B cell (primary cell): ENCODE data around the gene ISLR. TPM values are rescaled to one million over a fixed set of nuclear protein-coding genes. Genes with fewer than 3 reads are reported as not detected.

Experiments used
- ATAC-seq: fragments of 200-7000 bp; cut with Tn5 transposase; one replicate; pipeline ENCODE4 v1.10.0; 2021; ENCODE audit warnings: low read depth, mild to moderate bottlenecking, moderate number of reproducible peaks, moderate library complexity
- CTCF ChIA-PET: fragments of 350-600 bp; sonication (Branson Sonifier 250); formaldehyde crosslinking; loops from one replicate; lab custom pipeline; 2021; ENCODE audit warnings: antibody characterized with exemption, inconsistent platforms; lab: Charles Lee
- POLR2A ChIA-PET: fragments of 350-600 bp; sonication (Branson Sonifier 250); formaldehyde crosslinking; loops from one replicate; lab custom pipeline; 2021; ENCODE audit warnings: antibody characterized with exemption; lab: Charles Lee
- DNase-seq: peaks from one replicate; pipeline ENCODE4 v3.0.0; 2013
- H2AFZ ChIP-seq: 2 replicates; pipeline ENCODE4 v1.6.1; 2012; ENCODE audit warnings: mild to moderate bottlenecking, low read depth, low read length; ENCODE audit not compliant: insufficient read depth, poor library complexity, severe bottlenecking
- H3K27ac ChIP-seq, 2 donors: 1 replicate in 1 of 2; 2 replicates in 1 of 2; pipeline ENCODE4 v1.5.1; 2012 to 2013; ENCODE audit warnings: low read length in 2 of 2, mild to moderate bottlenecking in 2 of 2, moderate library complexity in 1 of 2
- H3K27me3 ChIP-seq, 4 experiments: fragments of 200-600 bp in 1 of 4; sonication (generic) in 1 of 4; replicated peaks in 1 of 4; 1 replicate in 2 of 4; 2 replicates in 2 of 4; pipeline versions ENCODE4 v1.6.1 to v1.7.0; 2013 to 2016; ENCODE audit warnings: low read length in 3 of 4, mild to moderate bottlenecking in 2 of 4, mixed read lengths in 1 of 4, moderate library complexity in 1 of 4; ENCODE audit not compliant: insufficient read depth in 4 of 4, control insufficient read depth in 3 of 4; ENCODE audit errors: control extremely low read depth in 1 of 4
- H3K36me3 ChIP-seq, 2 experiments: replicated peaks in 1 of 2; 1 replicate in 1 of 2; 2 replicates in 1 of 2; pipeline versions ENCODE4 v1.6.1 to v1.7.1; 2013; ENCODE audit warnings: low read length in 1 of 2; ENCODE audit not compliant: insufficient read depth in 2 of 2, control insufficient read depth in 1 of 2; ENCODE audit errors: control extremely low read depth in 1 of 2, extremely low read depth in 1 of 2
- H3K4me1 ChIP-seq, 2 donors: fragments of 200-600 bp in 1 of 2; sonication (generic) in 1 of 2; 1 replicate in 1 of 2; 2 replicates in 1 of 2; pipeline versions ENCODE4 v1.5.1 to v1.6.1; 2013 to 2017; ENCODE audit warnings: low read length in 2 of 2; ENCODE audit not compliant: control insufficient read depth in 2 of 2, insufficient read depth in 2 of 2
- H3K4me2 ChIP-seq: replicated peaks from 2 replicates; pipeline ENCODE3; 2012; ENCODE audit warnings: mild to moderate bottlenecking, low read depth, low read length; ENCODE audit not compliant: poor library complexity, severe bottlenecking
- H3K4me3 ChIP-seq, 5 experiments: fragments of 200-600 bp in 1 of 5; sonication (generic) in 1 of 5; 1 replicate in 3 of 5; 2 replicates in 2 of 5; pipeline versions ENCODE4 v1.5.1 to v1.7.0; 2011 to 2016; ENCODE audit warnings: low read length in 4 of 5, mild to moderate bottlenecking in 4 of 5, low read depth in 2 of 5, control low read depth in 1 of 5, moderate library complexity in 1 of 5; ENCODE audit not compliant: insufficient read depth in 1 of 5; ENCODE audit errors: control extremely low read depth in 1 of 5, extremely low read depth in 1 of 5
- H3K79me2 ChIP-seq: fragments of 200-600 bp; sonication (generic); one replicate; pipeline ENCODE4 v1.6.0; 2016; ENCODE audit warnings: low read length; ENCODE audit not compliant: control insufficient read depth, insufficient read depth
- H3K9ac ChIP-seq: fragments of 200-600 bp; sonication (generic); 2 replicates; pipeline ENCODE4 v1.6.1; 2017; ENCODE audit warnings: mild to moderate bottlenecking, low read length, moderate library complexity
- H3K9me3 ChIP-seq, 3 donors: one replicate each; pipeline versions ENCODE4 v1.6.1 to v1.7.1; 2013; ENCODE audit warnings: low read length in 2 of 3; ENCODE audit not compliant: control insufficient read depth in 2 of 3, insufficient read depth in 1 of 3; ENCODE audit errors: control extremely low read depth in 1 of 3
- H4K20me1 ChIP-seq: 2 replicates; pipeline ENCODE4 v1.6.0; 2012; ENCODE audit warnings: mild to moderate bottlenecking, low read length; ENCODE audit not compliant: insufficient read depth, control insufficient read depth, poor library complexity, severe bottlenecking
- H3K27ac Mint-ChIP-seq: one replicate; pipeline ENCODE4 v1.8.0; 2021; ENCODE audit warnings: mixed read lengths
- H3K27me3 Mint-ChIP-seq: one replicate; pipeline ENCODE4 v1.8.0; 2021; ENCODE audit warnings: mixed read lengths
- H3K4me1 Mint-ChIP-seq: one replicate; pipeline ENCODE4 v1.8.0; 2021; ENCODE audit warnings: mixed read lengths
- H3K4me3 Mint-ChIP-seq: one replicate; pipeline ENCODE4 v1.8.0; 2021; ENCODE audit warnings: mixed read lengths
- H3K9me3 Mint-ChIP-seq: one replicate; pipeline ENCODE4 v1.8.0; 2022; ENCODE audit warnings: mixed read lengths; ENCODE audit not compliant: insufficient read depth
- EZH2 ChIP-seq: IDR thresholded peaks from 2 replicates; pipeline ENCODE4 v1.6.1; 2012; ENCODE audit warnings: borderline replicate concordance, low read depth, mild to moderate bottlenecking, moderate library complexity, low read length; ENCODE audit not compliant: insufficient read depth, poor library complexity, severe bottlenecking
- WGBS: methylation state at CpG from one replicate; pipeline ENCODE4 v1.1.5; 2013; ENCODE audit warnings: missing lambda C conversion rate; ENCODE audit not compliant: insufficient coverage; 5-methylcytosine and 5-hydroxymethylcytosine counted together
- intact Hi-C: fragments of 100-400 bp; cut with micrococcal nuclease; formaldehyde crosslinking; loops from one replicate; pipeline ENCODE4 v1.10.0; 2022
- polyA plus RNA-seq: library from polyadenylated mRNA; depleted of rRNA; stranded (reverse); fragments of >200 nt; gene quantifications from 2 replicates; pipeline ENCODE4 v1.2.3, GENCODE V29; 2012
- total RNA-seq, 2 donors: library from RNA; stranded (reverse); fragments of 120-200 nt in 1 of 2; gene quantifications; 1 replicate in 1 of 2; 2 replicates in 1 of 2; pipeline versions ENCODE4 v1.2.3 to v1.2.4, GENCODE V29; 2013 to 2022
- TF ChIP-seq, protein P1 (sequence below): fragments of 200-600 bp; IDR thresholded peaks from one replicate; pipeline ENCODE4 v1.8.0; 2022; ENCODE audit warnings: antibody characterized with exemption, mild to moderate bottlenecking

ISLR gene
- total and polyA plus RNA-seq, 2 donors (not counting 1 experiment from before 2014, with no cell fraction given) = not detected

DNA sequence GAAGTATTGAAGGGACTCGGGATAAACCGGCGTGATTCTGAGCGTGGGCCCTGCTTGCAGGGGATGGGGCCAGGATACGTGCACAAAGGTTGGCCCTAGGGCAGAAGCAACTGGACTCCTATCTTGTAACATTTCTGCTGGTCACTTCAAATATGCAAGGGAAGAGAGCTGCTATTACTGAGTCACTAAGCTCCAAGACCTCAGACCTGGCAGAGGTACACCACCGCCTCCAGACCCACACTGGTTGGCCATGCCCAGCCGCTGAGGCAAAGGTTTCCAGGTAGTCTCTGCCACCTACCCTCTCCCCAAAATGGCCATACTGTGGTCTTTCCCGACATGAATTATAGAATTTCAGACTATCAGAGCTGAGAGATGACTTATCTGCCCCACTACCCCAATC, 42.4 kb downstream of the ISLR start:
- Histone ChIP-seq H3K4me2 (no peak overlapping the region), H3K36me3 (no peaks in the 10 kb centered on the region), H3K4me1 (no peaks in the 10 kb centered on the region), H3K4me3 (no peak overlapping the region), H3K27me3 (peaks cover 0 to 3% (median 0%) of the 10 kb centered on the region in 4 experiments), H3K27ac (no peak overlapping the region), H2AFZ (no peak overlapping the region), H3K79me2 (no peaks in the 10 kb centered on the region), H3K9ac (no peak overlapping the region), H4K20me1 (no peaks in the 10 kb centered on the region), H3K9me3 (peaks cover 0 to 1% (median 0%) of the 10 kb centered on the region in 3 donors)
- Mint-ChIP-seq H3K4me1 (no peaks in the 10 kb centered on the region), H3K4me3 (no peak overlapping the region), H3K9me3 (no peaks in the 10 kb centered on the region), H3K27me3 (peaks cover 31% of the 10 kb centered on the region), H3K27ac (no peak overlapping the region)
- 94% methylated on average over 5 of the region's 8 CpGs for WGBS
- CTCF ChIA-PET = no interaction called here
- no peak for ATAC-seq
- POLR2A ChIA-PET = no interaction called here
- intact Hi-C loops = no loop called here
- DNase-seq = no peak
- no peak for TF ChIP-seq EZH2
- TF ChIP-seq, protein P1, sequence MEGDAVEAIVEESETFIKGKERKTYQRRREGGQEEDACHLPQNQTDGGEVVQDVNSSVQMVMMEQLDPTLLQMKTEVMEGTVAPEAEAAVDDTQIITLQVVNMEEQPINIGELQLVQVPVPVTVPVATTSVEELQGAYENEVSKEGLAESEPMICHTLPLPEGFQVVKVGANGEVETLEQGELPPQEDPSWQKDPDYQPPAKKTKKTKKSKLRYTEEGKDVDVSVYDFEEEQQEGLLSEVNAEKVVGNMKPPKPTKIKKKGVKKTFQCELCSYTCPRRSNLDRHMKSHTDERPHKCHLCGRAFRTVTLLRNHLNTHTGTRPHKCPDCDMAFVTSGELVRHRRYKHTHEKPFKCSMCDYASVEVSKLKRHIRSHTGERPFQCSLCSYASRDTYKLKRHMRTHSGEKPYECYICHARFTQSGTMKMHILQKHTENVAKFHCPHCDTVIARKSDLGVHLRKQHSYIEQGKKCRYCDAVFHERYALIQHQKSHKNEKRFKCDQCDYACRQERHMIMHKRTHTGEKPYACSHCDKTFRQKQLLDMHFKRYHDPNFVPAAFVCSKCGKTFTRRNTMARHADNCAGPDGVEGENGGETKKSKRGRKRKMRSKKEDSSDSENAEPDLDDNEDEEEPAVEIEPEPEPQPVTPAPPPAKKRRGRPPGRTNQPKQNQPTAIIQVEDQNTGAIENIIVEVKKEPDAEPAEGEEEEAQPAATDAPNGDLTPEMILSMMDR = no peak

DNA sequence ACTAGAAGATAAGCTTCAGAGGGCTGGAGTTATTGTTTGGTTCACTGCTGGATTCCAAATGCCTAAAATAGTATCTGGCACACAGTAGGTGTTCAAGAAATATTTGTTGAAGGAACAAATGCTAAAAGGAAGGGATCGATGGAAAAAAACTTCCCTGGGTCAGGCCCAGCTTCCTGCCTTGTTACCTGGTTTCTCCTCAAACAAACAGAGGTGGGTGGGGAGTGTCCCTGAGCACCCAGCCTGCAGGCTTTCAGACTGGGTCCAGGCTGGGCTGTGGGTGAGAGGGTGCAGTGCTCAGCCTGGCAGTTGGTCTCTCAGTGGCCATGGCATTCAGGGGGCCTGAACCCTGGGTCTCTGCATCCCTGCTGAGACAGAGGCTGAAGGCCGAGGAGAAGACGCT, 43.4 kb downstream of the ISLR start:
- Mint-ChIP-seq H3K9me3 (no peaks in the 10 kb centered on the region), H3K4me1 (no peaks in the 10 kb centered on the region), H3K4me3 (no peak overlapping the region), H3K27me3 (peaks cover 25% of the 10 kb centered on the region), H3K27ac (no peak overlapping the region)
- Histone ChIP-seq H4K20me1 (no peaks in the 10 kb centered on the region), H3K36me3 (no peaks in the 10 kb centered on the region), H3K4me2 (no peak overlapping the region), H3K9ac (no peak overlapping the region), H3K9me3 (no peaks in the 10 kb centered on the region), H2AFZ (no peak overlapping the region), H3K27ac (no peak overlapping the region), H3K27me3 (peaks cover 0 to 3% (median 1%) of the 10 kb centered on the region in 4 experiments), H3K4me3 (no peak overlapping the region), H3K79me2 (no peaks in the 10 kb centered on the region), H3K4me1 (no peaks in the 10 kb centered on the region)
- CTCF ChIA-PET = no interaction called here
- intact Hi-C loops = no loop called here
- no peak for TF ChIP-seq EZH2
- TF ChIP-seq, protein P1 = no peak
- POLR2A ChIA-PET = no interaction called here
- DNase-seq (no peak), ATAC-seq (no peak)
- 96% methylated on average over 3 of the region's 3 CpGs for WGBS
